ENCODE results near the gene PPARG.
"Not testable (repeated sequence)": the region's sequence is repeated elsewhere in the genome, so short reads cannot be mapped to it uniquely, and the experiment has no call there.

PPARG gene

GRCh38 chr3:12443781-12444522 lies 155.1 kb downstream of the PPARG start:
- DNase-seq (ENCODE audit: low spot score), result no peak

- no peak for DNase-seq (ENCODE audit: low spot score)
These were observed 156.0 kb downstream of the PPARG start for GRCh38 chr3:12444582-12445471.

DNA sequence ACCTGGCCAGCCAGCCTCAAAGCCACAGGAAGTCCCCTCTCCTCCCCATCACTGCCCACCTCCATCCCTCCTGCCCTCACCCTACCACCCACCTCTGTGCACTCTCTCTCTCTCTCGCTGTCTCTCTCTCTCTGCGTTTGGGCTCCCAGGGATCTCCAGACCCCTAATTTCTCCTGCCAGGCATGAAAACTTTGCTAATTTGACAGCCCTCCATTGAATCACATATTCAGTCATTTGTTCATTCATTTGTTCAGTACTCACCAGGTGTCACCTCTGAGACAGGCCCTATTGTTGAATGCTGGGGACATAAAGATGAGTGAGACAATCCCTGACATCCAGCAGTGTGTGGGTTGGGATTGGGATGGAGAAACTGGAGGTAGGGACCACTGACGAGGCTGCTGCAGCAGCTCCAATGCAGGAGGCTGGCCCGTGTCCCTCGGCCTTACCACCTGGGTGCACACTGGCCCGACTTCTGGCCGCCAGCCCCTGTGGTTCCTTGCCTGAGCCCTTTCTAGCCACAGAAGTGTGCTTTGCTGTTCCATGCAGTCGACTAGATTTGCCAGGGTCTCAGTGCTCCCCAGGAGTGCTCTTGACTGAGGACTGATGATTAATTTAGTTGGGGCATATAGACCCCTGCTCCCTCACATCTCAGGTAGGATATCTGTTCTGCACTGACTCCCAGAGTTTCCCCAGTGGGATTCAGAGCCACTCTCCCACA lies 156.8 kb downstream of the PPARG start:
- DNase-seq (ENCODE audit: low spot score), result no peak

DNA sequence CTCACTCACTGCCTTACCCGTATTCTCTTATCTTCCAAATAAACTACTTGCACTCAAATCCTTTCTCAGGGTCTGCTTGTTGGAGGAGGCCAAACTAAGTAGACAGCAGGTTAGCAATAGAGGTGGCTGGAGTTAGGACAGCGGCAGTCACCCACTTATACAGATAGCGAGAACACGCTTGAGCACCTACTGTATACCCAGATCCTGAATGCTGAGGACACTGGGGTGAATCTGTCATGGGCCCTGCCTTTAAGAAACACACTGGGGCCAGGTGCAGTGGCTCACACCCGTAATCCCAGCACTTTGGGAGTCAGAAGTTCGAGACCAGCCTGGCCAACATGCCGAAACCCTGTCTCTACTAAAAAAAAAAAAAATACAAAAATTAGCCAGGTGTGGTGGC lies 157.4 kb downstream of the PPARG start:
- no peak for DNase-seq (ENCODE audit: low spot score)

GRCh38 chr3:12447075-12447474 lies 158.2 kb downstream of the PPARG start:
- no peak for DNase-seq (ENCODE audit: low spot score)

DNA sequence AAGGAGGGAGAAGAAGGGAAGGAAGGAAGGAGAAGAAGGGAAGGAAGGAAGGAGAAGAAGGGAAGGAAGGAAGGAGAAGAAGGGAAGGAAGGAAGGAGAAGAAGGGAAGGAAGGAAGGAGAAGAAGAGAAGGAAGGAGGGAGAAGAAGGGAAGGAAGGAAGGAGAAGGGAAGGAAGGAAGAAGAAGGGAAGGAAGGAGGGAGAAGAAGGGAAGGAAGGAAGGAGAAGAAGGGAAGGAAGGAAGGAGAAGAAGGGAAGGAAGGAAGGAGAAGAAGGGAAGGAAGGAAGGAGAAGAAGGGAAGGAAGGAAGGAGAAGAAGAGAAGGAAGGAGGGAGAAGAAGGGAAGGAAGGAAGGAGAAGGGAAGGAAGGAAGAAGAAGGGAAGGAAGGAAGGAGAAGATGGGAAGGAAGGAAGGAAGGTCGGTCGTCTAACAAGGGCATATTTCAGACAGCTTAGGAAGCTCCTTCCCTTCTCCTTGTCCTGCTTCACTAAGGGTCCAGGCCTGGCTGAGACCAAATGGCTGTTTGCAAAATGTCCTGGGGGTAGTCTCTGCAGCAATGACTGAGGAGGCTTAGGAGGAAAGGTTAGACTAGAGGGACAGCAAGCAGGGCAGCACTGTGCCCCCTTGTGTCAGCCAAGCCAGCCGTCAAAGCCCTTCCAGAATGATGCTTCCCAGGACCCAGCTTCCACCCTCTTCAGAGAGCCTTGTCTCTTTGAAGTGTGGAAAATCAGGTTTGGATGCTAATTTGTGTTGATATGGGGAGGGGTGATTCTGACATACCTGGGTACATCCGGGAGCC lies 159.7 kb downstream of the PPARG start:
- DNase-seq (ENCODE audit: low spot score), result not testable (repeated sequence)

DNA sequence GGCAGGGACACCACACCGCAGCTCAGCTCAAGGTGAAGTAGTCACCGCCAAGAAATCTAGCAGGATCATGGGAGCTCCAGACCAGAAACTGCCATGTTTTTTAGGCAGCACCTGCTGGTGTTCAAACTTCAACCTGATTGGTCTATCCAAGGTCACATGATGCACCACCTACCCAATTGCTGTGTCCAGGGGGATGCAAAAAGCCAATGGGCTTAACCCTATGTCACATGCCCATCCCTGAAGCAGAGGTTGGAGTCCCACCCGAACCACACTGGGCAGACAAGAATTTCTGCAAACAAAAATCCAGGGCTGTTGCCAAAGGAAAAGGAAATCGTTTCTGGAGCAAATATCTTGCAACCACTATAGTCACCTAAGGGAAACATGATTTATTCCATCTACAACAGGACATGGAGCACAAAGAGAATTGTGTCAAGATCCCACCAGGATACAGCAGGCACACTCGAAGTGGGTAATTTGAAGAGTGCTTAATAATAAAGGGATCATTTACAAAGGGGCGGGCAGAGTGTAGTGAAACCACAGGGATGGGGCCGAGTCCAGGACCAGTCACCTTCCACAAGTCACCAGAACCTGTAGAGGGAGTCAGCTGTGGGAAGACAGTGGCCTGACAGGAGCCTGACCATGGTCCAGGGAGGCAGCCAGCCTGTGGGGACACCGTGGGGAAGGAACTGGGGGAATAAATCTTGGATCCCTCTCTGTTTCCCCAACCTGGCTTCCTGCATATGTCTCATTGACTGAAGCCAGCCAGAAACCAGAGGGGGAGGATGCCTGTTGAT lies 161.2 kb downstream of the PPARG start:
- no peak for DNase-seq (ENCODE audit: low spot score)

DNA sequence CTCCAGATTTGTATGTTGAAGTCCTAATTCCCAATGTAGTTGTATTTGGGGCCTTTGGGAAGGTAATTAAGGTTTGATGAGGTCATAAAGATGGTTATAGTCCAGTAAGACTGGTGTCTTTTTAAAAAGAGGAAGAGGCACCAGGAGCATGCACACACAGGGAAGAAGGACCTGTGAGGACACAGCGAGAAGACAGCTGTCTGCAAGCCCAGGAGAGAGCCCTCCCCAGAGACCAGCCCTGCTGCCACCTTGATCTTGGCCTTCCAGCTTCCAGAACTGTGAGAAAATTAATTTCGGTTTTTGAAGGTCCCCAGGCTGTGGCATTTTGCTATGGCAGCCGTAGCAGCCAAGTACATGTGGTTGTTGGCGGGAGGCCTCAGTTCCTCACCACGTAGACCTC lies 162.6 kb downstream of the PPARG start:
- no peak for DNase-seq (ENCODE audit: low spot score)

- no peak for DNase-seq (ENCODE audit: low spot score)
These were observed 163.1 kb downstream of the PPARG start for GRCh38 chr3:12451960-12452359.

DNA sequence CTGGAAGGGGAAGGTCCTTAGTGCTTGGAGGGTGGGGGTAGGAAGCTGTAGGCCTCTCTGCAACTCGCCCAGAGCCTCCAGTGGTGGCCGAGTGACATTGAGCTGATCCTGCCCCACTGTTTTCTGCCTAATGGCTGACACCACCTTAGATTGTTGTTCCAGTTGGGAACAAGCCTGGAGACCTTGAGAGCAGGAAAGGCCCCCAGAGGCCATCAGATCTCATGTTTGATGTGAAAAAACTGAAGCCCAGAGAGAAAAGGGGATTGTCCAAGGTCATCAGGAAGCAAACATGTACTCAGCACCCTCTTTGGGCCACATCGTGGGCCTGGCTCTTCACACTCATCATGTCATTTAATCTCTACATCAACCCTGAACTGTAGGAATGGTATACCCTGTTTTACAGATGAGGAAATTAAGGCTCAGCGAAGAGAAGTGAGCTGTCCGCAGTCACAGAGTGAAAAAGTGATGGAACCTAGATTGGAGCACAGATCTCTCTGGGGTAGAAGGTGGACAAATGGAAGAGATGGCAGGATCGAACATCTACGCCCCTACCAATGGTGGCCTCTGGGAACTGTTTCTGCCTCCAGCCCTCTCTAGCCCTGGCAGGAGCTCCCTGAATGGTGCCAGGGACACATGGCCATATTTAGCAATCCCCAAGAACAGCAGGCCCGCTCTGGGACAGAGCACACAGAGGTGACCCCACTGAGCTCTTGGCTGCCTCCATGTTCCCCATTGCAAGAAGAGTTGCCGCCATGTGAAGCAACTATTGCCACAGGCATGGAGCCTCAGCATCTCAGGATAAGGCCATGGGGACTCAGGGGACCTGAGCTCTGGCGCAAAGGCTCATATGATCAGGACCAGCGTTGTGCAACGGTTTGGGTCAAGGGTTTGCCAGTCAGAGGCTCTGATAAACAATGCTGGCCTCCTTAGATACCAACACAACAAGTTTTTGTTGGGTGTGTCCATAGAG lies 163.8 kb downstream of the PPARG start:
- no peak for DNase-seq (ENCODE audit: low spot score)

- DNase-seq (ENCODE audit: low spot score), result no peak
These were observed 165.4 kb downstream of the PPARG start for GRCh38 chr3:12454076-12454815.

DNA sequence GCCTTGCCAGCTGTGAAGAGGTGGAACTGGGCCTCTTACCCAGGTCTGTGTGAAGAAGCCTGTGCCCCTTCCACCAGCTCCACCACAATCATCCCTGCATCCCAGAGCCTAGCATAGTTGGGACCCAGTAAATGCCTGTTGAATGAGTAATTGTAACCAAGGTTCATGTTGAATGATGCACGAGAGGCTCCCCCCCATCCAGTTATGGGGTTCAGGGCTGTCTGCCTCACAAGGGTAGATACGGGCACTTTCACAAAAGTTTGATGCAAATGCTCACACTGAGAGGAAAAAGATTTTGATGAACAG lies 165.9 kb downstream of the PPARG start:
- no peak for DNase-seq (ENCODE audit: low spot score)

GRCh38 chr3:12455740-12456139 lies 166.9 kb downstream of the PPARG start:
- no peak for DNase-seq (ENCODE audit: low spot score)

- DNase-seq (ENCODE audit: low spot score), result no peak
These were observed 167.6 kb downstream of the PPARG start for GRCh38 chr3:12456441-12456840.

- DNase-seq (ENCODE audit: low spot score), result not testable (repeated sequence)
These were observed 168.5 kb downstream of the PPARG start for GRCh38 chr3:12457380-12457779.

GRCh38 chr3:12458901-12459300 lies 170.0 kb downstream of the PPARG start:
- no peak for DNase-seq (ENCODE audit: low spot score)

DNA sequence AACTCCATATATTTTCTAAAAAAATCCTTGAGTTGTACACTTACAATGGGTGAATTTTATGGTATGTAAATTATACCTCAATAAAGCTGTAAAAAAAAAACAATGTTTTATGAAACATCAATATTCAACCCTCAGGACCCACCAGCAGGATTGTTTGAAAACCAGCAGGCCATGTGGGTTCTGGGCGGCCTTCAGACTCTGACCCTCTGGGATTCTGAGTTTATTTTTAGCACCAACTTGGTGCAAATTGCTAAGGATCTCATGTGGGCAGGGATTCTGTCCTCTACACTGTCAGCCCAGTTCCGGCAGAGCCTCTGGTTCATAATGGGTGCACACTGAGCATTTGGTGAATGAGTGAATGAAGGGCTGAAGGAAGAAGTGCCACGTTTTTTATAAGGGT lies 171.3 kb downstream of the PPARG start:
- DNase-seq (ENCODE audit: low spot score), result no peak

GRCh38 chr3:12461097-12461649 lies 172.3 kb downstream of the PPARG start:
- DNase-seq (ENCODE audit: low spot score), result no peak
